Esophagus (tissue), 2 donors: ENCODE data around the gene HIVEP1. TPM values are rescaled to one million over a fixed set of nuclear protein-coding genes. Genes with fewer than 3 reads are reported as not detected.

Experiments
- H3K27ac ChIP-seq, 2 donors: one replicate each; pipeline ENCODE4 v1.5.1; 2013; ENCODE audit warnings: low read depth in 2 of 2, mild to moderate bottlenecking in 2 of 2, inconsistent platforms in 1 of 2, low read length in 1 of 2, moderate library complexity in 1 of 2
- H3K27me3 ChIP-seq, 2 donors: one replicate each; pipeline ENCODE4 v1.6.1; 2013; ENCODE audit warnings: low read length in 2 of 2, control low read depth in 1 of 2, mild to moderate bottlenecking in 1 of 2; ENCODE audit not compliant: insufficient read depth in 2 of 2, control insufficient read depth in 1 of 2
- H3K36me3 ChIP-seq, 2 donors: one replicate each; pipeline ENCODE4 v1.6.1; 2013; ENCODE audit warnings: low read length in 1 of 2; ENCODE audit not compliant: control insufficient read depth in 2 of 2, insufficient read depth in 2 of 2
- H3K4me1 ChIP-seq, 2 donors: one replicate each; pipeline ENCODE4 v1.6.1; 2013; ENCODE audit warnings: low read length in 1 of 2; ENCODE audit not compliant: control insufficient read depth in 2 of 2, insufficient read depth in 2 of 2
- H3K4me3 ChIP-seq, 2 donors: one replicate each; pipeline ENCODE4 v1.5.1; 2013; ENCODE audit warnings: low read length in 2 of 2, mild to moderate bottlenecking in 2 of 2, low read depth in 1 of 2, moderate library complexity in 1 of 2
- H3K9me3 ChIP-seq, 2 donors: one replicate each; pipeline ENCODE4 v1.6.1; 2013; ENCODE audit warnings: mild to moderate bottlenecking in 2 of 2, low read depth in 1 of 2, low read length in 1 of 2, moderate library complexity in 1 of 2; ENCODE audit not compliant: control insufficient read depth in 2 of 2, insufficient read depth in 1 of 2
- WGBS, 2 donors: extraction: QIAGEN DNeasy Blood & Tissue Kit; methylation state at CpG; one replicate each; pipeline ENCODE4 v1.1.7; 2013; 5-methylcytosine and 5-hydroxymethylcytosine counted together
- polyA plus RNA-seq, 2 donors: library from polyadenylated mRNA; stranded (reverse); fragments of 200-250 nt; gene quantifications; one replicate each; pipeline ENCODE4 v1.2.3, GENCODE V29; 2013
- donor health status: healthy with polysubstance abuse.
- donor health status: Bipolar disorder and iron deficiency.

Gene HIVEP1
- polyA plus RNA-seq, 2 donors: 4.0 to 7.8 TPM

DNA sequence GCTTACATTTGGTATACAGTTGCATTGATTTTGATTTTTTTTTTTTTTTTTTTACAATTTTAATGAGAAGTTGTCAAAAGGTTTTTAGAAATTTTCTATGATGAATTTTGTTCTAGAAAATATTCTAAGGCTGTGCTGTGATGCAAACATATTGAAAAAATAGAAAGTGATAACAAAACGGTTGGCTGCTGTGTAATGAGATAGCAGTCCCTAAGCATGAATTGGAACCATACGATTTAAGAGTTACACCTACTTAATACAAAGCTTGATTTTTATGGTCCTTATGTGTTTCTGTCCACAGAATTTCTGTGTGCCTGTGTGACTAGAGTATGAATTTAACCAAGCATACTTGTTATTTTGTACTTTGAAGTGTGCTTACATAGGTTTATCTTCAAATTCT is 12.1 kb downstream of the HIVEP1 start:
- peaks cover 0 to 4% of the 10 kb centered on the region in 2 donors for H3K36me3 ChIP-seq
- H3K4me1 ChIP-seq: peaks cover 0 to 3% of the 10 kb centered on the region in 2 donors
- no peaks in the 10 kb centered on the region for H3K27me3 ChIP-seq
- H3K9me3 ChIP-seq: no peaks in the 10 kb centered on the region
- no peak overlapping the region for H3K4me3 ChIP-seq
- WGBS, 2 donors: 66 to 76% methylated on average over 2 of the region's 2 CpGs
- H3K27ac ChIP-seq: no peak overlapping the region

GRCh38 chr6:12024699-12025434 is 12.8 kb downstream of the HIVEP1 start:
- H3K4me3 ChIP-seq: no peak overlapping the region
- H3K27ac ChIP-seq: peak overlapping the region in 1 of 2 donors; percentile 4
- H3K4me1 ChIP-seq: peaks cover 0 to 3% of the 10 kb centered on the region in 2 donors
- 93 to 99% methylated on average over 4 of the region's 4 CpGs for WGBS, 2 donors
- H3K36me3 ChIP-seq: peaks cover 0 to 4% of the 10 kb centered on the region in 2 donors
- H3K27me3 ChIP-seq: no peaks in the 10 kb centered on the region
- H3K9me3 ChIP-seq: no peaks in the 10 kb centered on the region

GRCh38 chr6:12026120-12026519 is 14.0 kb downstream of the HIVEP1 start:
- Histone ChIP-seq H3K36me3 (no peaks in the 10 kb centered on the region), H3K4me1 (peaks cover 2% of the 10 kb centered on the region in 2 donors), H3K27me3 (no peaks in the 10 kb centered on the region), H3K4me3 (no peak overlapping the region), H3K9me3 (no peaks in the 10 kb centered on the region), H3K27ac (no peak overlapping the region)
- 70 to 80% methylated on average over 4 of the region's 4 CpGs for WGBS, 2 donors

DNA sequence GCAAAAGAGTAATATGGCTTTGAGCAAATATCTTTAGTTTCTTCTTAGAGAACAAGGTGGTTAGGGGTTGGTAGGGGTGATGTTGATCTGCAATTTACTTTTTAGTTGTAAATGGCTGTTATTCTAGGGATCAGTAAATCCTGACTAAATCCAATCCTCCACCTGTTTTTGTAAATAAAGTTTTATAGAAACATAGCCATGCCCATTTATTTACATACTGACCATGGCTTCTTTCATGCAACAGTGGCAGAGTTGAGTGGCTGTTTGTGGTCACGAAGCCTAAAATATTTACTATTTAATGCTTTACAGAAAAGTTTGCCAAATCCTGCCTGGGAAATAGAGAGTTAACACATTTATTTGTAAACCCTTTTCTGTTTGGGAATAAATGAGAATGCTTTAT is 14.7 kb downstream of the HIVEP1 start:
- H3K4me1 ChIP-seq: peaks cover 2 to 5% of the 10 kb centered on the region in 2 donors

DNA sequence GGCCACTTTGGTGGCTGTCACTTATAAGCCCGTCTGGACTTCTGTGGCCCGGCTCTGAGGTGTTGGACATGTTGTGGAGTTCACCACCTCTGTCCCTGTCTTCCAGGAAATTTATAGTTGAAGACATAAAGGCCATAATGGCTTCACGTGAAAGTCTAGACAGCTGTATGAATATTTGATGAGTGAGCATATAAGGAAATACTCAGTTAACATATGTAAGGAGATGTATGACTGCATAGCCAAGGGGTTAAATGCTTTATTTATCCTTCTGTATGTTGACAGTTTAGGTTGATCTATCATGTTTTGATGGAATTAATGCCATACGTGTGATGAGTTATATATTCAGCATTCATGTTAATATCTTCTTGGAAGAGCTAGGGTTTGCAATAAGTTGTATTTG is 16.1 kb downstream of the HIVEP1 start:
- 82 to 93% methylated on average over 4 of the region's 4 CpGs for WGBS, 2 donors

More for the DNA sequence above, 14.7 kb downstream of the HIVEP1 start:
- no peak overlapping the region for H3K27ac ChIP-seq
- no peaks in the 10 kb centered on the region for H3K9me3 ChIP-seq
- H3K4me3 ChIP-seq: no peak overlapping the region
- WGBS, 2 donors: 94 to 100% methylated on average over 1 of the region's 1 CpG
- H3K27me3 ChIP-seq: no peaks in the 10 kb centered on the region
- H3K36me3 ChIP-seq: no peaks in the 10 kb centered on the region

GRCh38 chr6:12029979-12030737 is 18.0 kb downstream of the HIVEP1 start:
- no peaks in the 10 kb centered on the region for H3K36me3 ChIP-seq
- H3K4me1 ChIP-seq: peaks cover 8% of the 10 kb centered on the region in 2 donors
- 92 to 96% methylated on average over 4 of the region's 4 CpGs for WGBS, 2 donors
- no peaks in the 10 kb centered on the region for H3K27me3 ChIP-seq
- H3K9me3 ChIP-seq: no peaks in the 10 kb centered on the region
- H3K27ac ChIP-seq: no peak overlapping the region
- H3K4me3 ChIP-seq: no peak overlapping the region

More for the DNA sequence above, 16.1 kb downstream of the HIVEP1 start:
- Histone ChIP-seq H3K9me3 (no peaks in the 10 kb centered on the region), H3K4me3 (no peak overlapping the region), H3K36me3 (no peaks in the 10 kb centered on the region), H3K4me1 (peaks cover 2 to 8% of the 10 kb centered on the region in 2 donors), H3K27me3 (no peaks in the 10 kb centered on the region), H3K27ac (peak overlapping the region in 1 of 2 donors; percentile 10)

DNA sequence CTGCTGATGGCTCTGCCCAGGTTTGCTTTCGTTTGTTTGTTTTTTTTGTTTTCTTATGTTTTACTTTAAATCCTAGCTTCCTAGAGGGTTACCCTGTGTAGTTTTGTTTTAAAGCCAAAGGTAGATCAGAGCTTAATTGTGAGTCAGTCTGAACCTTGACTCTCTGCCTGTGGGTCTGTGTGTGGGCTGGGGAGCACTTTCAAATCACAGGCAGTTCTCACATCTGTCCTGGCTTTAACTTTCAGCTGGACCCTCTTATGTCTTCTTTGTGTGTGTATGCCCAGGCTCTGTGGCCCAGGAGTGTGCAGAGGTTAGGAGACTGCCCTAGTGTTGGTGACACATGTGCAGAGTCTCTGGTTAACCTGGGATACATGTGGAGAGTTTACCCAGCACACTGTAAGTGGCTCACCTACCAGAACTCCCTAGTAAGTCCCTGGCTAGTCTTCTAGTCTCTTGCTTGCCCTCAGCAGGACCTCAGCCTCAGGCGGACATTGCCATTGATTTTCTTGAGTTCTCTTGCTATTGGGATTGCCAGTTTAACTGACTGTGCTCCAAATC is 19.0 kb downstream of the HIVEP1 start:
- peak overlapping the region; percentile 37 to 53 for H3K27ac ChIP-seq
- no peak overlapping the region for H3K4me3 ChIP-seq
- H3K4me1 ChIP-seq: peaks cover 8% of the 10 kb centered on the region in 2 donors
- H3K9me3 ChIP-seq: no peaks in the 10 kb centered on the region
- no peaks in the 10 kb centered on the region for H3K36me3 ChIP-seq
- WGBS, 2 donors: 86 to 87% methylated on average over 2 of the region's 2 CpGs
- H3K27me3 ChIP-seq: no peaks in the 10 kb centered on the region

DNA sequence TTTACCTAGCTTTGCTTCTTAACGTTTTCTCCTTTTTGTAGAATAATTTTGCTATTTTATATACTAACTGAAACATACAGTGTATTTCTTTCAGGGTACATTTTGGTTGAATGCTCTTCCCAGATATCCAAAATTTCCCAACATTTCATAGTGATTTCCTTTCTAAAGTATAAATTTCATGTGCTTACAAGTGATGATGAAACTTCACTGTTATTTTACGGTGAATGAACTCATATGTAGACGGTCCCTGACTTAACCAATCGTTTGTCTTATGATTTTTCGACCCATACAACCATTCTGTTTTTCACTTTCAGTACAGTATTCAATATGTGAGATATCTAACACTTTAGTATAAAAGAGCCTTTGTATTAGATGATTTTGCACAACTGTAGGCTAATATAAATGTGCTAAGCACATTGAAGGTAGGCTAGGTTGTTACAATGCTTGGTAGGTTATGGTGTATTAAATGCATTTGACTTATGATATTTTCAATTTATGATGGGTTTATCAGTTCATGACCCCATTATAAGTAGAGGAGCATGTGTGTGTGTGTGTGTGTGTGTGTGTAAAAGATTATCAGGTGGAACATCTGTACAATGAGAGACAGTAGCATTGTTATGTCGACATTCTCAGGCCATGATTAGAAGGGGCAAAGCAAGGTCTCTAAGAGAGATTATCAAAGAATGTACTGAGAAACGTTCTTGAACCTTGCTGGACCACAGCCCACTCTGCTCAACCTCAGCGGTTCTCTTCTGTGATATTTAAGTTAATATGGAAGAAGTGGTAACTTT is 20.9 kb downstream of the HIVEP1 start:
- H3K27me3 ChIP-seq: no peaks in the 10 kb centered on the region
- H3K4me3 ChIP-seq: no peak overlapping the region
- H3K4me1 ChIP-seq: peaks cover 8 to 11% of the 10 kb centered on the region in 2 donors
- no peak overlapping the region for H3K27ac ChIP-seq
- no peaks in the 10 kb centered on the region for H3K36me3 ChIP-seq
- no peaks in the 10 kb centered on the region for H3K9me3 ChIP-seq
- WGBS, 2 donors: 72 to 75% methylated on average over 8 of the region's 8 CpGs

DNA sequence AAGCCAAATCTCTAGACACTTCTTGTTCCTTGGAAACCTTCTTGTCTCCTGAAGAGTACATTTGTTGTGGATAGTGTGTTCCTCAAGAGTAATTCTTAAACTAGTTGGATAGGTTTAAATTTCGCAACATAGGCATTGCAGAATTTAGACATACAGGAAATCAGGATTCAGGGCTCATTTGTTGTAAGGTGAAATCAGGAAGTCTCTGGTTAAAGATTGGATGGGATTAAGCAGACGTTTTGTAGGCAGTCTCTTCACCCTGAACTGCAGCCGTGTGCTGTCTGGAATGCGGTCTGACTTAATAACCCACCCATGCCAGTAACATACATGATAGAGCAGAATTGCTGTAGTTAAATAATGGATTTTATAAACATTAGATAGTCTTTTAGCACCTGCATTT is 21.7 kb downstream of the HIVEP1 start:
- Histone ChIP-seq H3K27me3 (no peaks in the 10 kb centered on the region), H3K4me3 (no peak overlapping the region), H3K36me3 (no peaks in the 10 kb centered on the region), H3K27ac (no peak overlapping the region), H3K9me3 (no peaks in the 10 kb centered on the region), H3K4me1 (peaks cover 8 to 11% of the 10 kb centered on the region in 2 donors)
- 33 to 34% methylated on average over 4 of the region's 4 CpGs for WGBS, 2 donors
